OCI-LY1 (cell line): Measurements from ENCODE around the gene ZIC2.

Experiments used
- H2AFZ ChIP-seq: fragments of 200-600 bp; sonication (generic), shearing (Covaris generic); 2 replicates; pipeline ENCODE4 v1.6.0; 2014; ENCODE audit warnings: antibody characterized with exemption, mild to moderate bottlenecking, low read length
- H3F3A ChIP-seq: fragments of 200-600 bp; sonication (generic), shearing (Covaris generic); 2 replicates; pipeline ENCODE4 v1.6.0; 2014; ENCODE audit warnings: mild to moderate bottlenecking, antibody characterized with exemption, low read length, moderate library complexity; ENCODE audit not compliant: insufficient read depth
- H3K27ac ChIP-seq: fragments of 200-600 bp; sonication (generic); 2 replicates; pipeline ENCODE4 v1.5.1; 2014; ENCODE audit warnings: low read length, mixed run types, mild to moderate bottlenecking, low read depth; ENCODE audit not compliant: poor library complexity, severe bottlenecking
- H3K27me3 ChIP-seq: fragments of 200-600 bp; sonication (generic); 2 replicates; pipeline ENCODE4 v1.6.0; 2014; ENCODE audit warnings: antibody characterized with exemption, mild to moderate bottlenecking, low read length, moderate library complexity; ENCODE audit not compliant: insufficient read depth
- H3K36me3 ChIP-seq: fragments of 200-600 bp; sonication (generic); 2 replicates; pipeline ENCODE4 v1.6.1; 2014; ENCODE audit warnings: mild to moderate bottlenecking, antibody characterized with exemption, low read length, moderate library complexity, mixed read lengths; ENCODE audit not compliant: insufficient read depth
- H3K4me1 ChIP-seq: fragments of 200-600 bp; sonication (generic); 2 replicates; pipeline ENCODE4 v1.5.1; 2014; ENCODE audit warnings: mild to moderate bottlenecking, low read length, moderate library complexity; ENCODE audit not compliant: insufficient read depth, severe bottlenecking
- H3K4me2 ChIP-seq: fragments of 200-600 bp; sonication (generic), shearing (Covaris generic); 2 replicates; pipeline ENCODE4 v1.6.1; 2014; ENCODE audit warnings: low read length
- H3K4me3 ChIP-seq: fragments of 200-600 bp; sonication (generic); 2 replicates; pipeline ENCODE4 v1.5.1; 2014; ENCODE audit warnings: low read length, low read depth, mild to moderate bottlenecking, mixed read lengths; ENCODE audit not compliant: poor library complexity, severe bottlenecking
- H3K79me2 ChIP-seq: fragments of 200-600 bp; shearing (Covaris generic); 2 replicates; pipeline ENCODE4 v1.6.1; 2016; ENCODE audit warnings: mixed run types, low read length, mixed read lengths; ENCODE audit not compliant: insufficient read depth
- H3K9ac ChIP-seq: fragments of 200-600 bp; sonication (generic), shearing (Covaris generic); 2 replicates; pipeline ENCODE4 v1.6.1; 2014; ENCODE audit warnings: mild to moderate bottlenecking, low read length, mixed read lengths
- H3K9me2 ChIP-seq: fragments of 200-600 bp; sonication (generic), shearing (Covaris generic); 2 replicates; pipeline ENCODE4 v1.6.1; 2014; ENCODE audit warnings: low read depth, mild to moderate bottlenecking, low read length, mixed read lengths
- H3K9me3 ChIP-seq: fragments of 200-600 bp; shearing (Covaris generic); 2 replicates; pipeline ENCODE4 v1.6.1; 2014; ENCODE audit warnings: low read length, mixed read lengths
- H4K20me1 ChIP-seq: fragments of 200-600 bp; sonication (generic), shearing (Covaris generic); 2 replicates; pipeline ENCODE4 v1.6.0; 2016; ENCODE audit warnings: mild to moderate bottlenecking, low read length; ENCODE audit not compliant: insufficient read depth
- CTCF ChIP-seq: fragments of 200-600 bp; sonication (generic), shearing (Covaris generic); IDR thresholded peaks from 2 replicates; pipeline ENCODE4 v1.5.1; 2017; ENCODE audit warnings: mild to moderate bottlenecking, antibody characterized with exemption, low read length, moderate library complexity, mixed read lengths
- EZH2 ChIP-seq: fragments of 200-600 bp; sonication (generic), shearing (Covaris generic); IDR thresholded peaks from 2 replicates; pipeline ENCODE4 v1.8.0; 2017; ENCODE audit warnings: borderline replicate concordance, mixed run types, mild to moderate bottlenecking, antibody characterized with exemption, low read length, moderate library complexity, mixed read lengths

Gene ZIC2

GRCh38 chr13:99985886-99986527 is 4.4 kb downstream of the ZIC2 start:
- no peaks in the 10 kb centered on the region for H3K9me2 ChIP-seq
- no peak overlapping the region for H3K4me3 ChIP-seq
- TF ChIP-seq CTCF: no peak
- TF ChIP-seq EZH2: no peak
- H3K4me1 ChIP-seq: no peaks in the 10 kb centered on the region
- no peaks in the 10 kb centered on the region for H3K36me3 ChIP-seq
- no peak overlapping the region for H3K4me2 ChIP-seq
- H4K20me1 ChIP-seq: no peaks in the 10 kb centered on the region
- 0 out of 2 replicates have a peak, but pooled peaks cover 2% of the 10 kb centered on the region for H3K9me3 ChIP-seq
- peaks cover 6% of the 10 kb centered on the region; the same call in 1 of the 2 replicates for H3K27me3 ChIP-seq
- H3F3A ChIP-seq: no peaks in the 10 kb centered on the region
- no peak overlapping the region for H3K27ac ChIP-seq
- no peak overlapping the region for H2AFZ ChIP-seq
- no peaks in the 10 kb centered on the region for H3K79me2 ChIP-seq
- H3K9ac ChIP-seq: no peak overlapping the region

GRCh38 chr13:99986741-99987140 is 5.2 kb downstream of the ZIC2 start:
- H3K4me1 ChIP-seq: no peaks in the 10 kb centered on the region
- no peak overlapping the region for H3K9ac ChIP-seq

GRCh38 chr13:99987154-99988019 is 5.8 kb downstream of the ZIC2 start:
- no peak overlapping the region for H2AFZ ChIP-seq
- H3K79me2 ChIP-seq: no peaks in the 10 kb centered on the region
- H3K4me2 ChIP-seq: no peak overlapping the region
- H3K4me3 ChIP-seq: no peak overlapping the region
- no peaks in the 10 kb centered on the region for H3F3A ChIP-seq
- H3K9ac ChIP-seq: no peak overlapping the region
- no peaks in the 10 kb centered on the region for H3K36me3 ChIP-seq
- H3K9me3 ChIP-seq: 0 out of 2 replicates have a peak, but pooled peaks cover 2% of the 10 kb centered on the region
- TF ChIP-seq EZH2: no peak
- TF ChIP-seq CTCF: no peak
- H4K20me1 ChIP-seq: no peaks in the 10 kb centered on the region
- no peaks in the 10 kb centered on the region for H3K9me2 ChIP-seq
- H3K27ac ChIP-seq: no peak overlapping the region
- peaks cover 6% of the 10 kb centered on the region; the same call in 1 of the 2 replicates for H3K27me3 ChIP-seq
- H3K4me1 ChIP-seq: no peaks in the 10 kb centered on the region

More at GRCh38 chr13:99986741-99987140, 5.2 kb downstream of the ZIC2 start:
- no peak overlapping the region for H2AFZ ChIP-seq
- H3K27me3 ChIP-seq: peaks cover 6% of the 10 kb centered on the region; the same call in 1 of the 2 replicates
- H3K4me2 ChIP-seq: no peak overlapping the region
- H3K79me2 ChIP-seq: no peaks in the 10 kb centered on the region
- H3K9me3 ChIP-seq: 0 out of 2 replicates have a peak, but pooled peaks cover 2% of the 10 kb centered on the region
- no peaks in the 10 kb centered on the region for H3F3A ChIP-seq
- no peak for TF ChIP-seq EZH2
- no peak for TF ChIP-seq CTCF
- H3K4me3 ChIP-seq: no peak overlapping the region
- H4K20me1 ChIP-seq: no peaks in the 10 kb centered on the region
- H3K9me2 ChIP-seq: no peaks in the 10 kb centered on the region
- H3K36me3 ChIP-seq: no peaks in the 10 kb centered on the region
- no peak overlapping the region for H3K27ac ChIP-seq
